Fibroblast of villous mesenchyme (primary cell): ENCODE results near the gene KMT5B. TPM values are rescaled to one million over a fixed set of nuclear protein-coding genes. Genes with fewer than 3 reads are reported as not detected.

ENCODE experiments used
- DNase-seq: peaks from one replicate; pipeline ENCODE4 v3.0.0-alpha.2; 2010; ENCODE audit warnings: low read depth
- H3K4me3 ChIP-seq: 2 replicates; pipeline ENCODE4 v1.5.1; 2011; ENCODE audit warnings: low read depth, mild to moderate bottlenecking, low read length
- CTCF ChIP-seq: IDR thresholded peaks from 2 replicates; pipeline ENCODE4 v1.5.1; 2012; ENCODE audit warnings: low read depth, mild to moderate bottlenecking, low read length; ENCODE audit not compliant: insufficient read depth
- total RNA-seq: library from RNA; depleted of rRNA; stranded (reverse); fragments of >200 nt; gene quantifications from 2 replicates; pipeline ENCODE4 v1.2.3, GENCODE V29; 2012

Gene KMT5B
- total RNA-seq, 1 donor: 29.4 TPM

GRCh38 chr11:68186061-68186460, 27.0 kb downstream of the KMT5B start:
- TF ChIP-seq CTCF: no peak
- H3K4me3 ChIP-seq: no peak overlapping the region
- DNase-seq: no peak

GRCh38 chr11:68181719-68182451, 31.2 kb downstream of the KMT5B start:
- no peak overlapping the region for H3K4me3 ChIP-seq
- no peak for TF ChIP-seq CTCF
- DNase-seq: peak; percentile 81

- no peak overlapping the region for H3K4me3 ChIP-seq
- no peak for TF ChIP-seq CTCF
- no peak for DNase-seq
Observed at GRCh38 chr11:68179847-68180246, 33.2 kb downstream of the KMT5B start.

GRCh38 chr11:68177877-68178276, 35.2 kb downstream of the KMT5B start:
- no peak overlapping the region for H3K4me3 ChIP-seq
- TF ChIP-seq CTCF: no peak
- DNase-seq: no peak

- H3K4me3 ChIP-seq: no peak overlapping the region
- DNase-seq: no peak
- TF ChIP-seq CTCF: no peak
Observed at GRCh38 chr11:68173926-68174325, 39.2 kb downstream of the KMT5B start.

- H3K4me3 ChIP-seq: no peak overlapping the region
- TF ChIP-seq CTCF: no peak
- DNase-seq: no peak
Observed at GRCh38 chr11:68169442-68169841, 43.7 kb downstream of the KMT5B start.

GRCh38 chr11:68168694-68169093, 44.4 kb downstream of the KMT5B start:
- TF ChIP-seq CTCF: no peak

More at GRCh38 chr11:68168694-68169093, 44.4 kb downstream of the KMT5B start:
- no peak for DNase-seq
- H3K4me3 ChIP-seq: no peak overlapping the region
